ENCODE data around the gene SLC25A27. TPM values are rescaled to one million over a fixed set of nuclear protein-coding genes. Genes with fewer than 3 reads are reported as not detected.
A peak's percentile ranks its signal among the peaks of the same experiment; 100 is the strongest.

SLC25A27 gene, protein sequence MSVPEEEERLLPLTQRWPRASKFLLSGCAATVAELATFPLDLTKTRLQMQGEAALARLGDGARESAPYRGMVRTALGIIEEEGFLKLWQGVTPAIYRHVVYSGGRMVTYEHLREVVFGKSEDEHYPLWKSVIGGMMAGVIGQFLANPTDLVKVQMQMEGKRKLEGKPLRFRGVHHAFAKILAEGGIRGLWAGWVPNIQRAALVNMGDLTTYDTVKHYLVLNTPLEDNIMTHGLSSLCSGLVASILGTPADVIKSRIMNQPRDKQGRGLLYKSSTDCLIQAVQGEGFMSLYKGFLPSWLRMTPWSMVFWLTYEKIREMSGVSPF
- 1.8 TPM for total RNA-seq
- polyA plus RNA-seq: 27.0 TPM
- long read RNA-seq, donor 1: 0 reads
- long read RNA-seq, donor 2: 0 reads
- long read RNA-seq, donor 3: 0 reads
- long read RNA-seq, donor 4: 0 reads
- long read RNA-seq, donor 5, partial matches to known transcripts: 0 of 1 reads
- long read RNA-seq, donor 5, other reads (novel, unspliced or antisense): 0 of 1 reads
- long read RNA-seq, donor 6: 0 reads
- long read RNA-seq, donor 7: 0 reads
- long read RNA-seq, donor 8: 0 reads
- long read RNA-seq, donor 9: 0 reads
- long read RNA-seq, donor 10: 0 reads

DNA sequence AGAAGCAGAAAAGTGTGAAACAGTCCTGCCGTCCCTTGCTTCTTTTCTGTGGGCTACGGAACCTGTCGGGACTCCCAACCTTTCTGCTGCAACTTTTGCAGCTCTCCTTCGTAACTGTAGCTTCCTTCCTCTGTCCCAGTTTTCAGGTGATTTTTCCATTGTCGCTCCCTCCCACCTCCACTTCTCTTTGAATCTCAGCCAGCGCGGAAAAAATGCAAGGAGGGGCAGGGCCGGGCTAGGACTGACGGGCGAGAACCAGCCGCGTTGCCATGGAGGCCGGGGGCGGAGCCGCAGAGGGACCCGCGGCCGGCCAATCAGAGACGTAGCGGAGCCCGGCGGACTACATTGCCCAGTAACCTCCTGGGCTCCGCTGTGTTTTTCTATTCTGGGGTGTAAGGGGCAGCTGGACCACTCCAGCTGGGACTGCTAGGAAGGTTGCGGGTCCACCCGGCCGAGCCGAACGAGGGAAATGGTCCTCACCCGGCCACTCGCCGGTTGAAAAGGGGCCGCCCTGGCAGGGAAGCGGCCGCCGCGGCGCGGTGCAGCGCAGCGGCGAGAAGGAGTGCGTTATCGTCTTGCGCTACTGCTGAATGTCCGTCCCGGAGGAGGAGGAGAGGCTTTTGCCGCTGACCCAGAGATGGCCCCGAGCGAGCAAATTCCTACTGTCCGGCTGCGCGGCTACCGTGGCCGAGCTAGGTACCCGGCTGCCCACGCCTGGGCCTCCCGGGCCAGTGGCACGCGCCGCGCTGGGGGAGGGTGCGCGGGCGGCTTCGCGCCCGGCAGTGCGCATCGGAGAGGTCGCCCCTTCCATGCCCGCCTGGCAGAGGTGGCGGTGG is at the start of gene SLC25A27, which contains the start of gene CYP39A1:
Gene SLC25A27 (plus strand): TSS at position 373 of the 836 bp plus-strand sequence. CDS start 218 bp downstream, at position 591.
Gene CYP39A1 (minus strand): TSS at position 216 of the 836 bp plus-strand sequence. CDS start 236 bp downstream, outside the sequence.
- peaks cover 7 to 11% of the 10 kb centered on the region in 2 donors for H3K4me1 ChIP-seq (ENCODE audit: control insufficient read depth in 2 of 2, insufficient read depth in 2 of 2, low read length in 2 of 2)
- peak; percentile 40 to 89 (median 77) for DNase-seq (ENCODE audit: low read depth in 6 of 9, low spot score in 9 of 9)
- peak within 1 kb of the TSS; percentile 67 to 77 for H3K4me3 ChIP-seq (ENCODE audit: low read length in 2 of 2)
- peak within 1 kb of the TSS in 1 of 2 donors; percentile 12 for H3K27ac ChIP-seq (ENCODE audit: low read depth in 1 of 2, low read length in 1 of 2)
- H3K36me3 ChIP-seq (ENCODE audit: control insufficient read depth in 2 of 2, insufficient read depth in 2 of 2, low read length in 1 of 2): no peaks in the 10 kb centered on the region
- peaks cover 13 to 38% of the 10 kb centered on the region in 2 donors for H3K27me3 ChIP-seq (ENCODE audit: control insufficient read depth in 2 of 2, insufficient read depth in 1 of 2, low read length in 1 of 2)
- H3K9me3 ChIP-seq (ENCODE audit: control insufficient read depth in 2 of 2, insufficient read depth in 1 of 2, low read length in 1 of 2): no peaks in the 10 kb centered on the region
- under 1% methylated on average over 72 of the region's 72 CpGs for WGBS

DNA sequence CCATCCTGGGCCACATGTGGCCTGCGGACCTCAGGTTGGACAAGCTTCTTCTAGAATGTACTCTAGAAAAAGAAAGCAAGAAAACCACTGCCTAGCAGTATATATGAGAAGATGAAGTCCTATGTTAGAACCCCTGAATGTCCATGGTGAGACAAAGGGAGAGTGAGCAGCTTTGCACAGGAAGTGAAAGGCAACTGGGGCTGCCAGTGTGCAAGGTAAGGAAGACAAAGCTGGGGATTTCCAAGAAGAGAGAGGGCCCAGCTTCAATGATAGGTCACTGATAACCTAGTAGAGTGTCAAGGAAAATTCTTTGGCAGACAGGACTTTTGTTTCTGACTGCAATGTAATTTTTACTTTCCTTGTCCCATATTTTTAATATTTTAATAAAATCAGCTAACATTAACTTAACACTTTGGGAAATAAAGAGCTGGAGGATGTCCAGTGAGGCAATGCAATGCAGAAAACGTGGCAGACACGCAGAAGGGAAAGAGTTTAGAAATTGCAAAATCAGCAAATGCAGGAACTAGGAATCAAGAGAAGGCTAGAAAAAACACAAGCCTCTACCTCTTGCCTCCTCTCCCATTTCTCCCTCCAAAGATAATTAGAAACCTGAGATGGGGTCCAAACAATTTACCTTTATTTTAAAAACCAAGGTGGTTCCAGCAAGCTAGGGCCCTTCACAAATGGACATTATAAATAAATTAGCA is 47.5 kb upstream of the SLC25A27 start:
- Histone ChIP-seq H3K4me1 (ENCODE audit: control insufficient read depth in 2 of 2, insufficient read depth in 2 of 2, low read length in 2 of 2) (no peaks in the 10 kb centered on the region), H3K9me3 (ENCODE audit: control insufficient read depth in 2 of 2, insufficient read depth in 1 of 2, low read length in 1 of 2) (no peaks in the 10 kb centered on the region), H3K36me3 (ENCODE audit: control insufficient read depth in 2 of 2, insufficient read depth in 2 of 2, low read length in 1 of 2) (no peaks in the 10 kb centered on the region), H3K27ac (ENCODE audit: low read depth in 1 of 2, low read length in 1 of 2) (no peak overlapping the region), H3K27me3 (ENCODE audit: control insufficient read depth in 2 of 2, insufficient read depth in 1 of 2, low read length in 1 of 2) (no peaks in the 10 kb centered on the region), H3K4me3 (ENCODE audit: low read length in 2 of 2) (no peak overlapping the region)
- DNase-seq (ENCODE audit: low read depth in 6 of 9, low spot score in 9 of 9): no peak
- 95% methylated on average over 3 of the region's 3 CpGs for WGBS

DNA sequence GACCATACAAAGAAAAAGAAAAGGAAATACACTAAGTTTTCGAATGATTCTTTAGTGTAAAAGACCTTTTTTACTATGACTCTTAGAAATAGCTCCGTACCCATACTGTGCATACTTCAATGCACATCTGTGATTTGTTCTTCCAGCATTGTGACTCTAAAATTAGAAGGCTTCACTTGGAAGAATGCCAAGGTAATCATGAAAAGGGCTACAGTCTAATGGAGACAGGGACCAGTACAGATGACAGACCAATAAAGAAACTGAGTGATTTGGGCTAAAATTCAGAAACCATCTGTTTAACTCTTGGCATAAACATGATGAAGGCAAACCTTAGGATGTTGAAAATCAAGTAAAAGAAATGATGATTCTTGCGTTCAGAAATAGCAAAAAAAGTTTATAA is 46.4 kb upstream of the SLC25A27 start:
- Histone ChIP-seq H3K4me3 (ENCODE audit: low read length in 2 of 2) (no peak overlapping the region), H3K27ac (ENCODE audit: low read depth in 1 of 2, low read length in 1 of 2) (no peak overlapping the region), H3K36me3 (ENCODE audit: control insufficient read depth in 2 of 2, insufficient read depth in 2 of 2, low read length in 1 of 2) (no peaks in the 10 kb centered on the region), H3K27me3 (ENCODE audit: control insufficient read depth in 2 of 2, insufficient read depth in 1 of 2, low read length in 1 of 2) (no peaks in the 10 kb centered on the region), H3K4me1 (ENCODE audit: control insufficient read depth in 2 of 2, insufficient read depth in 2 of 2, low read length in 2 of 2) (no peaks in the 10 kb centered on the region), H3K9me3 (ENCODE audit: control insufficient read depth in 2 of 2, insufficient read depth in 1 of 2, low read length in 1 of 2) (no peaks in the 10 kb centered on the region)
- DNase-seq (ENCODE audit: low read depth in 6 of 9, low spot score in 9 of 9): no peak
- 77% methylated on average over 3 of the region's 3 CpGs for WGBS

DNA sequence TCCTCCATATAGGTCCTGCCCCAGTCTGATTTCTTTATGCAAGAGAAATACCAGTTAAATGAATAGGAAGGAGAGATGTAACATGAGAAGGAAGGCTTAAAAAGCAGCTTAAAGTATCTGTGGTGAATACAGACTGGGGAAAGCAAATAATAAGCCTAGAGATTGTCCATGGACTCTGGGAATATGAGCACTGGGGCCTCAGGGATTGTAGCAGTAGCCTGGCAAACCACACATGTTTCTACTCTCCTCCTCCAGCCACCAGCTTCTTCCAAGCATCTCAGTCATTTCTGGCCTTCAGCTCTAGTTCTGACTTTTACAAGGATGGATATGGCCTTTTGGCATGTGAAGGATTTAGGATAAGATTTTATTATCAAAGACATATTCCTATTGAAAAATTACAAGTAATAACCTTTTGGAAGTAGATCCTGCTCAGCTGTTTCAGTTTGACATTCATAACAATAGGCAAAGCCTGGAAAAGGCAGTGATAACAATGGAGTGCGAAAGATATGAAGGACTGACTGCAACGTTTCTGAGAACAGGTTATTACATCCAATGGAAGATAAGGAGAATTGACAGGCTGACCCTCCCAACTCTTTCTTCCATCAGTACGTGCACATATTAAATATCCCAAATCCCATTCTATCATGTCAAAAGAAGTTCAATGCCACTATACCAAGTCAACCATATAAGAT is 41.8 kb upstream of the SLC25A27 start:
- H3K9me3 ChIP-seq (ENCODE audit: control insufficient read depth in 2 of 2, insufficient read depth in 1 of 2, low read length in 1 of 2): no peaks in the 10 kb centered on the region

DNA sequence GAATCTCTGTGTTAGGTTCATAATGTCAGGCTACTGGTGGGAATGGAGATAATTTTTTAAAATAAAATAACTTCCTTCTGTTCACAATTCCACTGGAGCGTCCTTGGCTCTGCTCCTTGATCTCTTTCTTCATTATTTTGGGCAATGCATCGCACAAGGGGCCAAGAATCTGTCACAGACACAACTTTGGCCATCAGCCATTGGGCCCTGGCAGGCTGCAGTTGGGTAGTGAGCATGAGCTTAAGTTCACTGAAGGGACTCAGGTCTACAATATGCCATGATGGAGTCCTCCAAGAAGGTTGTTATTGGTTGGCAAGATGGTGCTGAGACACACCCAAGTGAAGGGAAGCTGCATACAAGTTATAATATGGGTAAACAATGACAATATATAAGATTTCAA is 40.1 kb upstream of the SLC25A27 start:
- DNase-seq (ENCODE audit: low read depth in 6 of 9, low spot score in 9 of 9): no peak
- 87% methylated on average over 2 of the region's 2 CpGs for WGBS
- no peak overlapping the region for H3K27ac ChIP-seq (ENCODE audit: low read depth in 1 of 2, low read length in 1 of 2)

More for the DNA sequence above, 41.8 kb upstream of the SLC25A27 start:
- no peak for DNase-seq (ENCODE audit: low read depth in 6 of 9, low spot score in 9 of 9)
- Histone ChIP-seq H3K4me3 (ENCODE audit: low read length in 2 of 2) (no peak overlapping the region), H3K36me3 (ENCODE audit: control insufficient read depth in 2 of 2, insufficient read depth in 2 of 2, low read length in 1 of 2) (no peaks in the 10 kb centered on the region), H3K4me1 (ENCODE audit: control insufficient read depth in 2 of 2, insufficient read depth in 2 of 2, low read length in 2 of 2) (no peaks in the 10 kb centered on the region), H3K27me3 (ENCODE audit: control insufficient read depth in 2 of 2, insufficient read depth in 1 of 2, low read length in 1 of 2) (no peaks in the 10 kb centered on the region), H3K27ac (ENCODE audit: low read depth in 1 of 2, low read length in 1 of 2) (no peak overlapping the region)
- 92% methylated on average over 3 of the region's 3 CpGs for WGBS

DNA sequence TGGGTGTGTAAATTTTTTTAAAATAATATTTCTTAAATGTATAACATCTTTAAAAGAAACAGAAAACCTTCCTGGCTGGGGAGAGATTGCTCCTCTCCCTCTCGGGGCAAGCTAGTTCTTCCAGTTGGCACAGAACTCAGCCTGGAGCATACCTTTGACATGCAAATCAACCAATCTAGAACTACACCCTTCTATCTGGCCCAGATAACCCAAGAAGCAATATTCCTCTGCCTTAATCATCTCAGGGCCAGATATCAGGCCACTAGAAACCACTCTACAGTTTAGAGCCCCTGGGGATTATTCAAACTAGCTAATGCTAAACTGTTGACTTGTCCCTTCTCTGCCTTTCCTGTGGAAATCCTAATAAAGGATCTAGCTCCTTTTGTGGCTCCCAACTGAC is 34.0 kb upstream of the SLC25A27 start:
- Histone ChIP-seq H3K36me3 (ENCODE audit: control insufficient read depth in 2 of 2, insufficient read depth in 2 of 2, low read length in 1 of 2) (no peaks in the 10 kb centered on the region), H3K27me3 (ENCODE audit: control insufficient read depth in 2 of 2, insufficient read depth in 1 of 2, low read length in 1 of 2) (no peaks in the 10 kb centered on the region), H3K27ac (ENCODE audit: low read depth in 1 of 2, low read length in 1 of 2) (no peak overlapping the region), H3K9me3 (ENCODE audit: control insufficient read depth in 2 of 2, insufficient read depth in 1 of 2, low read length in 1 of 2) (no peaks in the 10 kb centered on the region), H3K4me3 (ENCODE audit: low read length in 2 of 2) (no peak overlapping the region), H3K4me1 (ENCODE audit: control insufficient read depth in 2 of 2, insufficient read depth in 2 of 2, low read length in 2 of 2) (no peaks in the 10 kb centered on the region)
- no peak for DNase-seq (ENCODE audit: low read depth in 6 of 9, low spot score in 9 of 9)
- WGBS: 98% methylated on average over 1 of the region's 1 CpG

More for the DNA sequence above, 40.1 kb upstream of the SLC25A27 start:
- Histone ChIP-seq H3K36me3 (ENCODE audit: control insufficient read depth in 2 of 2, insufficient read depth in 2 of 2, low read length in 1 of 2) (no peaks in the 10 kb centered on the region), H3K9me3 (ENCODE audit: control insufficient read depth in 2 of 2, insufficient read depth in 1 of 2, low read length in 1 of 2) (no peaks in the 10 kb centered on the region), H3K4me3 (ENCODE audit: low read length in 2 of 2) (no peak overlapping the region), H3K27me3 (ENCODE audit: control insufficient read depth in 2 of 2, insufficient read depth in 1 of 2, low read length in 1 of 2) (no peaks in the 10 kb centered on the region), H3K4me1 (ENCODE audit: control insufficient read depth in 2 of 2, insufficient read depth in 2 of 2, low read length in 2 of 2) (no peaks in the 10 kb centered on the region)

DNA sequence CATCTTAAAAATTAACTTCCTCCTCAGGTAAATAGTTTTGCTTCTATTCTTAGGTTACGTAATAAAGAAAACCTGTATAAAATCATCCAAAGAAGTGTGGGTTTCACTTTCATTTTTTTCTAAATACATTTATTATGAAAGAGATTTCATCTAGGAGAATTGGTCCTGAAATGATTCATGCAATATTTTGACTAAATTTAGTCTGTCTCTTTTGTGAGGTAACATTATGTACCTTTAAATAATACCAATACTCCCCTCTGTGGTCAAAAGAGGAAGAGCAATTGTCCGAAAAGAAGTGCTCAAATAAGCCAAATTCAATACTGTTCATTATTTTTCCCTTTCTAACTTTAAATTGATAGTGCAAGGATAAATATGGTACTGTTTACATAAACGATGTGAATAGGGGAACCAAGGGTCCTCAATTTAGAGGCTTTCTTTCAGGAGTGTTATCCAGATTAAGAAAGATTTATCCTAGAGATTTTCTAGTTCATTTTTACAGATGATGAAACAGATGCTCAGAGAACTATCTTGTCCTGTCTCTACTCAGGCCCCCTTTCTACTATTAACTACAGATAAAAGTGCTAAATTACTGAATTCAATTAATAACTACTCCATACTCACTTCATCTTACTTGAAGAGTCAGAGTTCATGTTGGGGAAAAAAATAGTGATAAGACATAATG is 26.4 kb upstream of the SLC25A27 start:
- no peaks in the 10 kb centered on the region for H3K4me1 ChIP-seq (ENCODE audit: control insufficient read depth in 2 of 2, insufficient read depth in 2 of 2, low read length in 2 of 2)
- H3K4me3 ChIP-seq (ENCODE audit: low read length in 2 of 2): no peak overlapping the region
- DNase-seq (ENCODE audit: low read depth in 6 of 9, low spot score in 9 of 9): peak in 3 of 9 donors; percentile 2 to 28 (median 3)
- H3K9me3 ChIP-seq (ENCODE audit: control insufficient read depth in 2 of 2, insufficient read depth in 1 of 2, low read length in 1 of 2): no peaks in the 10 kb centered on the region
- no peaks in the 10 kb centered on the region for H3K27me3 ChIP-seq (ENCODE audit: control insufficient read depth in 2 of 2, insufficient read depth in 1 of 2, low read length in 1 of 2)
- WGBS: 13% methylated on average over 3 of the region's 3 CpGs
- H3K27ac ChIP-seq (ENCODE audit: low read depth in 1 of 2, low read length in 1 of 2): no peak overlapping the region
- no peaks in the 10 kb centered on the region for H3K36me3 ChIP-seq (ENCODE audit: control insufficient read depth in 2 of 2, insufficient read depth in 2 of 2, low read length in 1 of 2)

DNA sequence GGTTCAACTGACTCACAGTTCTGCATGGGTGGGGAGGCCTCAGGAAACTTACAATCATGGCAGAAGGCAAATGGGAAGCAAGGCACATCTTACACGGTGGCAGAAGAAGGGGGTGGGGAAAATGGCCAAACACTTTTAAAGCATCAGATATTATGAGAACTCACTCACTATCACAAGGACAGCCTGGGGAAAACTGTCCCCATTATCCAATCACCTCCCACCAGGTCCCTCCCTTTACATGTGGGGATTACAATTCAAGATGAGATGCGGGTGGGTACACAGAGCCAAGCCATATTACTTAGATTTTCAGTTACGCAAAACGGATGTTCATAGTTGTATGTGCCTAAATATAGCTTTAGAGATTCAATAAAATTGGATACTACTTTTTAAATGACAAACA is 25.8 kb upstream of the SLC25A27 start:
- H3K9me3 ChIP-seq (ENCODE audit: control insufficient read depth in 2 of 2, insufficient read depth in 1 of 2, low read length in 1 of 2): no peaks in the 10 kb centered on the region
- H3K4me3 ChIP-seq (ENCODE audit: low read length in 2 of 2): no peak overlapping the region
- no peaks in the 10 kb centered on the region for H3K4me1 ChIP-seq (ENCODE audit: control insufficient read depth in 2 of 2, insufficient read depth in 2 of 2, low read length in 2 of 2)
- no peaks in the 10 kb centered on the region for H3K27me3 ChIP-seq (ENCODE audit: control insufficient read depth in 2 of 2, insufficient read depth in 1 of 2, low read length in 1 of 2)
- H3K27ac ChIP-seq (ENCODE audit: low read depth in 1 of 2, low read length in 1 of 2): no peak overlapping the region
- no peaks in the 10 kb centered on the region for H3K36me3 ChIP-seq (ENCODE audit: control insufficient read depth in 2 of 2, insufficient read depth in 2 of 2, low read length in 1 of 2)
- WGBS: 92% methylated on average over 4 of the region's 4 CpGs
- no peak for DNase-seq (ENCODE audit: low read depth in 6 of 9, low spot score in 9 of 9)
